Activated naive CD4-positive, alpha-beta T cell (primary cell): ENCODE data around the gene MED16.
A peak's percentile ranks its signal among the peaks of the same experiment; 100 is the strongest.

Source experiments
- DNase-seq, 4 experiments: peaks; one replicate each; lab custom pipeline; 2025; lab: John Stamatoyannopoulos, UW

Gene MED16

GRCh38 chr19:928471-929202, 35.6 kb upstream of the MED16 start:
- DNase-seq = no peak

GRCh38 chr19:927780-928401, 34.9 kb upstream of the MED16 start:
- DNase-seq = no peak

- DNase-seq = no peak
These were observed 34.4 kb upstream of the MED16 start for GRCh38 chr19:927351-927779.

GRCh38 chr19:926589-927350, 33.8 kb upstream of the MED16 start:
- DNase-seq = peak in 1 of 4 experiments; percentile 19

- DNase-seq = no peak
These were observed 33.3 kb upstream of the MED16 start for GRCh38 chr19:926323-926588.

GRCh38 chr19:925526-926322, 32.7 kb upstream of the MED16 start, which contains the start of gene ARID3A:
TSS of gene ARID3A (plus strand) at chr19:926035. CDS start at chr19:929529, 3,494 bp downstream.
- DNase-seq = peak; percentile 51 to 77 (median 63)

GRCh38 chr19:925087-925525, 32.1 kb upstream of the MED16 start:
- DNase-seq = no peak

GRCh38 chr19:924553-925086, 31.6 kb upstream of the MED16 start:
- peak in 1 of 4 experiments; percentile 12 for DNase-seq

GRCh38 chr19:920051-920864, 27.3 kb upstream of the MED16 start:
- DNase-seq = peak; percentile 26 to 67 (median 46)

- peak in 1 of 4 experiments; percentile 58 for DNase-seq
These were observed 26.4 kb upstream of the MED16 start for GRCh38 chr19:919199-920050.

GRCh38 chr19:918481-919198, 25.7 kb upstream of the MED16 start:
- DNase-seq = peak in 1 of 4 experiments; percentile 19

- no peak for DNase-seq
These were observed 25.1 kb upstream of the MED16 start for GRCh38 chr19:918152-918437.

- peak in 2 of 4 experiments; percentile 21 to 34 for DNase-seq
These were observed 24.6 kb upstream of the MED16 start, which contains the start of gene KISS1R for GRCh38 chr19:917323-918151. TSS of gene KISS1R (plus strand) at chr19:917333. CDS start at chr19:917503, 170 bp downstream.

GRCh38 chr19:916645-917322, 23.8 kb upstream of the MED16 start:
- DNase-seq = no peak

- DNase-seq = peak; percentile 49 to 89 (median 70)
These were observed 20.2 kb upstream of the MED16 start, which contains the start of gene R3HDM4 for GRCh38 chr19:913080-913748. TSS of gene R3HDM4 (minus strand) at chr19:913219. CDS start at chr19:913157, 62 bp downstream.

GRCh38 chr19:912181-913079, 19.4 kb upstream of the MED16 start:
- DNase-seq = peak in 2 of 4 experiments; percentile 48 to 56
